HG02970 (cell line): ENCODE data around the gene TTLL10.

Source experiments
- ATAC-seq: cut with Tn5 transposase; IDR thresholded peaks from one replicate; pipeline ENCODE4 v1.9.1; 2021; ENCODE audit warnings: mild to moderate bottlenecking, moderate library complexity, moderate number of reproducible peaks; ENCODE audit not compliant: unreplicated experiment, low FRiP score

Gene TTLL10

DNA sequence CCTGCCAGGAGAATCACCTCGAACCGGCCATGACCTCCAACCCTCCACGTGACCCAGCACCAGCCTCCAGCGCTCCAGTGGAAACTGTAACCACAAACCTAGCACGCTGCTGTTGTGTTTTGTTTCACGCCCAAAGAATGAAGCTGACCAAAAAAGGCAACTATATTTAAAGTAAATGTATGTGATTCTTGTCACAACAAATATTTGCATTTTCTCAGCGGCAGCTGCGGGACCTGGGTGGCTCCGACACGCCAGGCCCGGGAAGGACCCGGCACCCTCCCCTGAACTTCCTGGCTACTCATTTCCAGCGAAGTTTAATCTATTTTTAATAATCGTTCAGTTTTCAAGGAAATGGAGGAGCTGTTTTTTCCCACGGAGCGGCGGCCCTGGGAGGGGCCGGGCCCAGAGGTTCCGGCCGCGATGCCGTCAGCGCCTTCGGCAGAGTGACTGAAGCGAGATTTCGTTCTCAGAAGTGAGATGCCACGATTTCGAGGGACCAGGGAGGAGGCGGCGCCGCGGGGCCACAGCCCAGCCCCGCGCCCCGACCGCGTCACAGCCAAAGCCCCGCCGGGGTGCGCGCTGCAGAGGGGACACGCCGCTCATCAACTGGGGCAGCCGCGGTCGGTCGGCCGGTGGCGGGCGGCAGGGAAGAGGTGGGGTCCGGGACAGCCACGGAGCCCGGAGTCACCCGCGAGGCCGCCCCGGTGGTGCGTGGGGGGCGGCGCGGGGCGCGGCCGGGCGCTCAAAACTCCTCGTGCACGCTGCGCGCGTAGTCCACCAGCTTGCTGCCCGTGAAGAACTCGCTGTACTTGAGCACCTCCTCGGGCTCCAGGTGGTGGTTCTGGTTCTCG is 43.3 kb downstream of the TTLL10 start:
- ATAC-seq = no peak

DNA sequence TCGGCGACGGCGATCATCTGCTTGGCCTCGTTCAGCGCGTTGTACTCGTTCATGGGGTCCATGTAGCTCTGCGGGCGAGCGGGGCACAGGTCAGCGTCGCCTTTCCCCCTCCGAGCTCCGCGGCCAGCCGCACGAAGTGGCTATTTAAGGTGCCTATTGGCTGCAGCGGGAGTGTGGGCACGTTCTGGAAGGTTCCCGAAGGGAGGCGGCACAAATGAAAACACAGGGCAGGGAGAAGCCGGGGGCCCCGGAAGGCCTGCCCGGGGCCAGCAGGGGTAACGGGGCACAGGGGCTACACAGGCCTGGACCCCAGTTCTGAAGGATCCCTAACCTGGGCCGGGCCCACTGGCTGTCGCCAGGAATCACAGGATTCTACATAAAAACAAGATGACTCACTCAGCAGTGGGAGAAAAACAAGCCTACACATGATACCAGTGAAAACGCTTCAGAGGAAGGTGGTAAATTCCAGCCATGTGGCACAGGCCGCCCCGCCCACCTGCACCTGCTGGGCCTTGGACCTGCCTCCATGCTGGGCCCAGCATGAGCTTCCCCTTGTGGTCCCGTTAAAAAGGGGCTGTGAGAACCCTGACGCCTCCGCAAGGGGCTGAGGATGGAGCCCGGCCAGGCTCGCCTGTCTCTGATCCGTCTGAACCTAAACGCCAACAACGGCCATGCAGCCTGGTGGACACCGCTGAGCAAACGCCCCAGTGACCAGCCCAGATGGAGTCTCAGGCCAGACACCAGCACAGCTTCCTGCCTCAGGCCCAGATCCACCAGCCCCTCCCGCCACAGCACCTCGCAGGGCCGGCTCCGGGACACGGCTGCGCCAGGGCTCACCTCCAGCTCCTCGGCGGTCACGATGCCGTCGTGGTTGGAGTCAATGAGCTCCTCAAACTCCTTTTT is 44.2 kb downstream of the TTLL10 start:
- no peak for ATAC-seq

DNA sequence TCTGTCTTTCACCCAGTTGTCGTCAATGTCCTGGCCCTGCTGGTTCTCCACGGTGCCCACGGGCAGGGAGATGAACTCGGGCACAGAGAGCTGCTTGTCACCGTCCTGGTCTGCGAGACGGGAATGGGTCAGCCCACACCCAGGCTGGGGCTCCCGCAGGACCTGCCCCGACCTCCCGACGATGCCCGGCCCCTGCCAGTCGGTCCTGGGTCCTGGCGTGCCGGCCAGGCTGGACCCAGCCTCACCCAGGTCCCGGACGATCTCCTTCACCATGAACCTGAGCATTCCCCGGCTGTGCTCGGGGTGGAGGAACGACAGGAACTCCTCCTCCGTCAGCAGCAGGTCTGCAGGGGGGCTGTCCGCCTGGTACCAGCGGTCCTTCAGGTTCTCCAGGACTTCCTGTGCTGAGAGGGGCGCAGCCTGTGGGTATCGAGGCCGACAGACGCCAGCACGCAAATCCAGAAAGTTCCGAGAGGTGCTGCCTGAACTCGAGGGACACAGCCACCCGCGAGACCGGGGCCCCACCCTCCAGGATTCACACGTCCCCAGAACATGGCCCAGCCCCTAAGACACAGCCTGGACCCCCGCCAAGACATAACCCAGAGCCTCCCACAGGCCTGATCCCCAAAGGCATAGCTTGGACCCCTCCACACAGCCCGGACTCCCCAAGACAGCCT is 45.0 kb downstream of the TTLL10 start:
- no peak for ATAC-seq

DNA sequence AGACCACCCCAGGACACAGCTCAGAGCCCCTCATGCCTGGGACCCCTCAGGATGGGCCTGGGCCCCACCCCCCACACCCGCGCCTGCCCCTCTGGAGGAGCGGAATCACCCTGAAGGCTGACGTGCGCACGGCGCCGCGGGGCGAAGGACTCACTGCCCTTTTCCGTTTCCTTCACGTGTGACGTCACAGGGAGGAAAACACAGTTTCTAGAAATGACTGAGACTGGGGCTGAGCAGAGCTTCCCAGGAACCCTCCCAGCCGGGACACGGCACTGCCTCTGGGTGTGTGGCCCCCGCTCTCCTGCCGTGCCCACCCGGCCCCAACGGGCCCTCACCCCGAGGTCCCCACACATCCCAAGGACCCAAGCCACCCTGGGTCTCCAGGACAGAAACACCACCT is 45.7 kb downstream of the TTLL10 start:
- ATAC-seq = no peak

DNA sequence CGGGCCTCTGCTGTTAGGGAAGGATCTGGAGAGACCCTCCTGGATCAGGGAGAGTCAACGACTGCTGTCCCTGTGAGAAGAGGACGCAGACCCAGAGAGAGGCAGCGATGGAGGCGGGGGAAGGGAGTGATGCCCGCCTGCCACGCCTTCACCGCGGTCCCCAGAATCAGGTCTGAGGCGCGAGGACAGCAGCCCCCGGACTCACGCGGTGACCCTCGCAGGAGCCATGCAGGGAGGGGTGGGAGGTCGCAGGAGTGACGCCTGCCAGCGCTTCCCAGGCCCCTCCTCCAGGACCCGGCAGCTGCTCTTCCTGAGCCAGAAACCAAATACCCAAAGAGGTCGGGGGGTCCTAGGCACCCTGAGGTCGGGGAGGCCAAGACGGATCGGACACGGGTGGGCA is 46.5 kb downstream of the TTLL10 start:
- no peak for ATAC-seq

DNA sequence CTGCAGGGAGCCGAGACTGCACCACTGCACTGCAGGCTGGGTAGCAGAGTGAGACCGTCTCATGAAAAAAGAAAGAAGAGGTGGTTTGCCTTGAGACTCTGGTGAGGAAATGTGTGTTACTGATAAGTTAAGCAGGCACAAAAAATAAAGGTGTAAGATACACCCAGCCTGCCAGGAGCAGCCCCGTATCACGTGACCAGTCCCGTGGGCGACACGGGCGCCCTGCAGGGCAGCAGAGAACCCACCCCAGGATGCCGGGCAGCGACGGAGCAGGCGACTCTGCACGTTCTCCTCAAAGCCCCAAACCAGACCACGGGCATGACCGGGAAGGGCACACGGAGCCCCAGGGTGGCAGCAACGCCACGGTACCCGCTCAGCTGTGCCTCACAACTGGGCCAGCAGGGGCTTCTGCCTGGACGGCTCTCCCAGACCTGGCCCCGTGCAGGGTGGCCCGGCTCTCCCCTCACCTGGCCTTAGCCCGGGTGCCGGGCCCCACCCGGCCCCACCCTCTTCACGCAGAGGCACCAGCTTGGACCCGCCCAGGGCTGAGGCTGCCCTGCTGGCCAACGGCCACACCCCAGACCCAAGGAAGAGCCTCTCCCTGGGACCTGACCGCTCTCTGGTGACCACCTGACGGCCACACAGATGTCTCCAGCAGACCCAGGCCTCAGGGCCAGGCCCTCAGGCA is 48.4 kb downstream of the TTLL10 start:
- ATAC-seq = no peak

DNA sequence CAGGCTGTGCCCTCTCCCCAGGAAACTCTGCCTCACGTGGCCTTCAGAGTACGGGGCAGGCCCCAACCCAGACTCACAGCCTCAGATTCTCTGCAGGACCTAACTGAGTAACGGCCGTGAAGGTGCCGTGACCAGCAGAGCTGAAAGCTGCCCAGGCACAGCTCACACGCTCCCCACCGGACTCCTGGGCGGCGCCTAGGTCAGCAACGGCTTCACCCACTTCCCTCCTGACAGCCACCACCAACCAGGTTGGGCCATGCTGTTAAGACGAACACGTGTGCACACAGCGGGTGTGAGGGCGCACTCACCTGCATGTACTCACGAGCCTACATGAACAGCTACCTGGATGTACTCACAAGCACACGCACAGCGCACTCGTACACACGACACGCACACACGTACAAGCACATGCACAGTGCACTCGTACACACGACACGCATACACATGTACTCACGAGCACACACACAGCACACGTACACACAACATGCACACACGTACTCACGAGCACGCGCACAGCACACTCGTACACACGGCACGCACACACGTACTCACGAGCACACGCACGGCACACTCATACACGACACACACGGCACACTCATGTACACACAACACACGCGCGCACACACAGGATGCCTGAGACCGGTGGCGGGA is 49.0 kb downstream of the TTLL10 start:
- no peak for ATAC-seq

DNA sequence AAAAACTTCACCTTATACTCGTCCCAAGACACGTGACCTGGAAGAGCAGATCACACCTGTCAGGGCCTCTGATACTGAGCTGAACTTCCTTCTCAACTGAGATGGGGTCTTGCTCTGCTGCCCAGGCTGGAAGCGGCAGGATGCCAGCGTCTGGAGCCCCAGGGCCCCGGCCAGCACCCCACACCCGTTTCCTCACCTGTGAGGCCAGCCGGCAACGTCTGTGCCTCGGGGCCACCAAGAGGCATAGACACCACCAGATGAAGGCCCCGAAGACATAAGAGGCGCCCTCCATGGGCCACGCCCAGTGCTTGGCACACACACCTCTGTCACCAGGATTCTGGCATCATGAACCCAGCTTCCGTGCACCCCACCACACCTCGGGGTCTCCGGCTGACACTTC is 49.6 kb downstream of the TTLL10 start:
- ATAC-seq = no peak

DNA sequence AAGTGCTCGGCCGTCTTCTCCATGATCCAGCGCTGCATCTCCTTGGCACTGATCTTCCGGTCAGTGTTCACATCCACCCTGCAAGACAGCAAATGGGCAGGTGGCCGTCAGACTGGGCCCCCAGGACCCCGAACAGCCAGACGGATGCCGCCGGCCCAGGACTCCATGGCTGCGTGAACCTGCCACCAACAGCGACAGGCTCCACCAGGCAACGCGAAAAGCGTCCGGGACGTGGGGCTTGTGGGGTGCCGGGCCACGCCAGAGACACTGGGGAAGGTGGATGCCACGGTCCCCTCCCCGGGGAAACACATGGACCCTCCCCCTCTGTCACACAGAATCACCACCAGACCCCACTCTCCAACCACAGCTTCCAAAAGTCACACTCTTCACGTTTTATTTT is 50.2 kb downstream of the TTLL10 start:
- no peak for ATAC-seq

DNA sequence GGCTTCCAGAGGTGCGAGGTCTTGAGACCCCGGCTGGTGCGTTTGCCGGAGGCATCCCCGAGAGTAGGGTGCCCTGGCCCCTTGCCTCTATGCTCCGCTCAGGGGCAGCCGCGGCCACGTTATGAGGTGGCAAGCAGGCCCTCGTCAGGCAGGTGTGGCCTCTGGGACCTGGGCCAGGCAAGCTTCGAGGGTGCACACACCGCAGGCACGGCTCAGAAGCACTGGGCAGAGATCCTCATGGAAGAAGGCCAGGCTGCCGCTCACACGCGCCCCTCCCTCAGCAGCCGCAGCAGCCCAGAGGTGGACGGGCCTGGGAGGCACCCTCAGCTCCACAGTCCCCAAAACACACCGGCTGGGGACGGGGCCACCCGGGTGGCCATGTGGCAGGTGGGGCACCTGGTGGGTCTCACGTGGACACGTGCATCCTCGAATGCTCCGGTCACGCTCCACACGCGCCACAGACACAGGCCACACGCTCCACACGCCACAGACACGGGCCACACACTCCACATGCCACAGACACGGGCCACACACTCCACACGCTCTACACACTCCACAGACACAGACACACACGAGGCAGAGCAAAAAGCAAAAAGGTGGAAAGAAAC is 51.7 kb downstream of the TTLL10 start:
- no peak for ATAC-seq

DNA sequence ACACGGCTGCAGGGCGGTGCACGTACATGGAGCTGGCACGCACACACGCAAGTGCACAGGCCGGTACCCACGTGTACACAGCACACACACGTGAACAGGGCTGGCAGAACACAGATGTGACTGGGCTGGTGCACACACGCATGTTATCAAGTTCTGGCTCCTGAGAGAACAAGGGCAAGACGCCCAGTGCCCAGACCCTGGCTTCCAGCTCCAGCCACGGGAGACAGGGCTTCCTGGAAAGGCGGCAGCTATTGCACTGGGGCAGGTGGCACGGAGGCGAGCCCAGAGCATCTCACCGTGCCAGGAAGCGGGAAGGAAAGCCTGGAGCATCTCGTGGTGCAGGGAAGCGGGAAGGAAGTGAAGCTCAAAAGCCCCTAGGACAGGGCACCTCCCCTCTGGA is 52.2 kb downstream of the TTLL10 start:
- no peak for ATAC-seq

DNA sequence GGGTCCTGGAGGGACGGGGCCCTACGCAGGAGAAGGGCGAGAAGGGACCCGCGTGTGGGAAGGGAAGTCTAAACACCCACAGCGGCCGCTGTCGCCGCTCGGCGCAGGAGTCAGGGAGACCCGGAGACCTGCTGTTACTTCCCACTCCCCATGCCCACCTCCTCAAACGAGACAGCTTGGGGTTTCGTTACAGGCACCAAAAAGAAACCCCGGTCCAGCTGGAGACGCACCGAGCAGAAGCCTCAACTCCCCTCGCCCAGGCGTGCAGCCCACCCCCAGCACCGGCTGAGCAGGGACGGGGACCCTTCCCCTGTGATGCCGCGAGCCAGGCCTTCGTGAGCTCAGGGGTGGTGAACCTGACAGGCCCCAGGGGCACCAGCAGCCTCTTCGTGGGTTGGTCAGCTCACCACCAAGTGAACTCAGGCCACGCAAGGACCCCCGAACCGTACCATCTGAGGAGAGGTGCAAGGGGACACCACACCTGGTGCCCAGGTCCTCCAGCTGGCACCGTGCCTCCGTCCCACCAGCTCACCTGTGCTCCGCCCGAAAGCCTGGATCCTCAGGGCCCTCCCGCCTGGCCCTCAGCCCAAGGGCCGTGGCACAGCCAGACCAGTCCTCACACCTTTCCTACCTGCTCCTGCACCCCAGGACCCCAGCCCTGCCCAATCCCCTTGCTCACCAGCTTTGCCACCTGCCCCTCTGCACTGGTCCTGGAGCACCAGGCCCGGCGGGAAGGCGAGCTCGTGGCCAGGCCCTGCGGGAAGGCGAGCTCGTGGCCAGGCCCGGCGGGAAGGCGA is 53.1 kb downstream of the TTLL10 start:
- no peak for ATAC-seq

DNA sequence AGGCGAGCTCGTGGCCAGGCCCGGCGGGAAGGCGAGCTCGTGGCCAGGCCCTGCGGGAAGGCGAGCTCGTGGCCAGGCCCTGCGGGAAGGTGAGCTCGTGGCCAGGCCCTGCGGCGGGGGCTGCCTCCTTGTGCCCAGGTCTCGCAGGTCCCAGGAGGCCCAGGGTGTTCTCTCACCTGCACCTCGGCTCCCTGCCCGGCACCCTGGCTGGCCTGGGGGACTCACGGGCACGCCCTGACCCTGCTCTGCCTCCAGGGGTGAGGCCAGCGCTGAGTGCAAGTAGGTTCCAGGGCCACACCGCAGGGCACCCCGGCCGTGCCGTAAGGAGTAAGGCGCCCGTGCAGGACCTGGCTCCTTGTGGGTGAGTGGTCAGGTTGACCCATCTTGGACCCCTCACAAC is 53.7 kb downstream of the TTLL10 start:
- no peak for ATAC-seq

DNA sequence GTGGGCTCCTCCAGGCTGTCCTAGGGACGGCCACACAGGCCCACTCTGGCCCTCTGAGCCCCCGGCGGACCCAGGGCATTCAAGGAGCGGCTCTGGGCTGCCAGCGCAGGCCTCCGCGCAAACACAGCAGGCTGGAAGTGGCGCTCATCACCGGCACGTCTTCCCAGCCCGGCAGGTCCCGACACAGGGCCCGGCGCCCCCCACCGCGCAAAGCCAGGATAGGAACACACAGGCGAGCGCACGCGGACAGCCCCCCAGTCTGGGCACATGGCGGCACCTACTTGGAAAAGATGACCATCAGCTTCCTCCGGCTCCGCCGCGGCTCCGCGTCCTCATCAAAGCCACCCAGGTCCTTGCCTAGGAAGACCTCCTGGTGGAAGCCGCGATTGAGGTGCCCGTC is 54.5 kb downstream of the TTLL10 start:
- no peak for ATAC-seq

DNA sequence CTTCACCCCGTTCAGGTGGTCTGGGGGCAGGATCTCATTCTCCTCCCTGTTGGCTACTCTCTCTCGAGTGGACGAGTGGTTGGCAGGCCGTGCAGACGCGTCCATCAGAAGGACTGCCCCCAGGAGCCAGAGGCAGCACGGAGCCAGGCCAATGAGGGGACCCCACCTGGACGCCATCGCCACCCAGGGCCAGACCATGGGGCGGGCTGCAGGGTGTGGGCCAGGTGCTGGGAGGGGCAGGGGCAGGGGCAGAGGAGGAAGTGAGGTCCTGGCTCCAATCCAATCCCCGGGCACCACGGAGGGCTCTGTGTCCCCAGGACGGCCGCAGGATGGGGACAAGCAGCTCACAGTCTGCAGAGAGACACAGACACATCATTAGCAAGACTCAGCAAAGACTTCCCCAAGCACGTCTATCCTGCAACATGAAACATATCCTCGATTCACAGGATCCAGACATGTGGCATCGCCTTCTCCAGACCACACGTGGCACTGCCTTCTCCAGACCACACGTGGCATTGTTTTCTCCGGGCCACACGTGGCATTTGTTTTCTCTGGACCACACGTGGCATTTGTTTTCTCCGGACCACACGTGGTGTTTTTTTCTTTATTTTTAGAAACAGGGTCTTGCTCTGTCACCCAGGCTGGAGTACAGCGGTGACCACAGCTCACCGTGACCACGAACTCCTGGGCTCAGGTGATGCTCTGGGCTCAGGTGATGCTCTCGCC is 55.1 kb downstream of the TTLL10 start:
- ATAC-seq = no peak

DNA sequence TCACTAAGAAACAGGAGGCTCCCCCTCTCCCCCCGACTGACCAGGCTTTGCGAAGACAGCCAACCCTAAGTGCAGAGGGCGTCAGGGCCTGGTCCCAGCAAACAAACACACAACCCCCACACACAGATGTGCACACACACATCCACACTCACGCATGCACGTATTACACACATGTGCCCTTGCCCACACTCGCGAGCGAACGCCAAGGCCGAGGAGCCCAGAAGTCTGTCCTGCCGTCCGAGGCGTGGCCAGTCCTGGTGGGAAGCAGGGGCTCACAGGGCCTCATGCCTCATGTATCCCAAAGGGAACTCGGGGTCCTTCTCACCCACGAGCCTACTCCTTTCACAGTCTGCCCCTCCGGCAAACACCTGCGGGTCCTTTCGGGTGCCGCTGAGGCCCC is 56.1 kb downstream of the TTLL10 start:
- no peak for ATAC-seq

DNA sequence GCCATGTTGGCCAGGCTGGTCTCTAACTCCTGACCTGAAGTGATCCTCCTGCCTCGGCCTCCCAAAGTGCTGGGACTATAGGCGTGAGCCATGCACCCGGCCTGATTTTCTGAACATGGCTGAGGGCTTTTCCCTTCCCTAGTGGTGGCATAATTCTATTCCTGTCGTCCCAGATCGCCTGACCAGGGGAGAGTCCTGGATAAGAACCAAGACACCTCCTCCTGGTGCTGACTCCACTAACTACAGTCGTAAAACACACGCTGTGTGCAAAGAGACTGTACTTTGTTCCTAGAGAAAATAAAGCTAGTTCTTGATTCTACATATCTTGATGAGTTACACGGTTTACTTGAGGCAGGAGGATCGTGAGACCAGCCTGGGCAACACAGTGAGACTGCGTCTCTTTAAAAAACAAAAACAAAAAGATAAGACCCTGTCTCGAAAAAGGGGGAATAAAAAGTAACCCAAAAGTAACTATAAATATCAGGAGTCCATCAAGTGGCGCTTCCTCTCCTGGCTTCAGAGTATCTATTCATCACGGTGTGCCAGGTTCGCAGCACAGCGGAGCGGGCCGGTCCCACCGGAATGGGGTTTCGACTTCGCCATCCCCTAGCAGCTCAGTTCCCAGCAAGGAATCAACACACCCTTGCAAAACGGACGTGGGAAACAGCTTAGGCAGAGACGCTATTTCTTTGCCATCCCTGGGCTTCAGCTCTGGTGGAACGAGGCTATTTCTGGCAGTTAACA is 57.1 kb downstream of the TTLL10 start:
- ATAC-seq = no peak
